GM12891 (cell line): ENCODE data around the gene MVB12A. TPM values are rescaled to one million over a fixed set of nuclear protein-coding genes. Genes with fewer than 3 reads are reported as not detected.

Source experiments
- DNase-seq: peaks from one replicate; pipeline ENCODE4 v3.0.0; 2011; ENCODE audit warnings: low spot score; ENCODE audit not compliant: insufficient read length
- FAIRE-seq: peaks from 2 replicates; lab custom pipeline; 2011; peaks lifted over from hg19 to GRCh38; lab: Jason Lieb, UNC
- PAX5 ChIP-seq: IDR thresholded peaks from 2 replicates; pipeline ENCODE4 v1.6.1; 2011; ENCODE audit warnings: low read length, moderate library complexity, mild to moderate bottlenecking; ENCODE audit not compliant: insufficient read depth, severe bottlenecking
- POLR2A ChIP-seq: IDR thresholded peaks from 2 replicates; pipeline ENCODE4 v1.6.1; 2011; ENCODE audit warnings: low read depth, low read length, control low read depth
- POLR2AphosphoS5 ChIP-seq: IDR thresholded peaks from 2 replicates; pipeline ENCODE4 v1.6.1; 2011; ENCODE audit warnings: low read depth, low read length, control low read depth
- POU2F2 ChIP-seq: IDR thresholded peaks from 2 replicates; pipeline ENCODE4 v1.6.1; 2011; ENCODE audit warnings: low read depth, mild to moderate bottlenecking, control low read depth, low read length, moderate library complexity
- SPI1 ChIP-seq: IDR thresholded peaks from 2 replicates; pipeline ENCODE4 v1.6.1; 2011; ENCODE audit warnings: low read depth, low read length, control low read depth
- TAF1 ChIP-seq: IDR thresholded peaks from 2 replicates; pipeline ENCODE4 v1.6.1; 2011; ENCODE audit warnings: low read depth, low read length, control low read depth
- polyA plus RNA-seq: library from polyadenylated mRNA; unstranded; fragments of >200 nt; gene quantifications from one replicate; pipeline ENCODE4 v1.2.1, GENCODE V29; 2012; ENCODE audit warnings: low read depth, missing spikeins, inconsistent platforms; ENCODE audit not compliant: missing spikeins

Gene MVB12A
- 23.3 TPM for polyA plus RNA-seq

DNA sequence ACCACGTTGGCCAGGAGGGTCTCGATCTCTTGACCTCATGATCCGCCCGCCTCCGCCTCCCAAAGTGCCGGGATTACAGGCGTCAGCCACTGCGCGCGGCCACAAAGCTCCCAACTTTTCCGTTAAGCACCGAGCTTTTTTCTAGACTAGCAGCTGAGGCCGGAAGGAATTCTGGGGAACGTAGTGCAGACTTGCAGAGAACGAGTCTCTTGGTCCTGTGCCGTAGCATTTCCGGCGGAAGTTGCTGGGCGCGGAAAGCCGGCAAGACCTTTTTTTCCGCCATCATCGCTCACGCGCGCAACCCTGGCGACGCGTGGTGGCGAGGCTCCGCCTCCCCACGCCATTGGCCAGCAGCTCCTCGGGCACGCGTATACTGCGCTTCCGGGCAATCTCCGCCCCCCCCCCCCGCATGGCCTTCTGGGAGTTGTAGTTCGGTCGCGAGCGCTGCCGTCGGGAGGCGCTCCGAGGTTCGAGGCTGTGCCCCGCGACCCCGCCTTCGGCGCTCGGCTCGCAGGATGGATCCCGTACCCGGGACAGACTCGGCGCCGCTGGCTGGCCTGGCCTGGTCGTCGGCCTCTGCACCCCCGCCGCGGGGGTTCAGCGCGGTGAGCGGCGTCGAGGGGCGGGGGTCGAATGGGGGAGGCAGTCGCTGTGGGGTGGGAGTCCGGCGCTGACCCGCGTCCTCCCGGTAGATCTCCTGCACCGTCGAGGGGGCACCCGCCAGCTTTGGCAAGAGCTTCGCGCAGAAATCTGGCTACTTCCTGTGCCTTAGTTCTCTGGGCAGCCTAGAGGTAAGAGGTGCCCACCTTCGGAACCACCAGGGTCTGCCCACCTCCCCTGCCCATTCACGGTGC, at the start of gene MVB12A:
TSS of gene MVB12A (plus strand) at position 427 of the 854 bp plus-strand sequence. CDS start at position 516, 89 bp downstream.
- TF ChIP-seq POU2F2 (peak; percentile 23; the same call in 1 of the 2 replicates), POLR2AphosphoS5 (no peak), PAX5 (no peak), TAF1 (no peak), POLR2A (0 out of 2 replicates have a peak, but pooled peaks have one; percentile 36), SPI1 (no peak)
- peak; percentile 99 for DNase-seq
- FAIRE-seq, result peak; percentile 100

DNA sequence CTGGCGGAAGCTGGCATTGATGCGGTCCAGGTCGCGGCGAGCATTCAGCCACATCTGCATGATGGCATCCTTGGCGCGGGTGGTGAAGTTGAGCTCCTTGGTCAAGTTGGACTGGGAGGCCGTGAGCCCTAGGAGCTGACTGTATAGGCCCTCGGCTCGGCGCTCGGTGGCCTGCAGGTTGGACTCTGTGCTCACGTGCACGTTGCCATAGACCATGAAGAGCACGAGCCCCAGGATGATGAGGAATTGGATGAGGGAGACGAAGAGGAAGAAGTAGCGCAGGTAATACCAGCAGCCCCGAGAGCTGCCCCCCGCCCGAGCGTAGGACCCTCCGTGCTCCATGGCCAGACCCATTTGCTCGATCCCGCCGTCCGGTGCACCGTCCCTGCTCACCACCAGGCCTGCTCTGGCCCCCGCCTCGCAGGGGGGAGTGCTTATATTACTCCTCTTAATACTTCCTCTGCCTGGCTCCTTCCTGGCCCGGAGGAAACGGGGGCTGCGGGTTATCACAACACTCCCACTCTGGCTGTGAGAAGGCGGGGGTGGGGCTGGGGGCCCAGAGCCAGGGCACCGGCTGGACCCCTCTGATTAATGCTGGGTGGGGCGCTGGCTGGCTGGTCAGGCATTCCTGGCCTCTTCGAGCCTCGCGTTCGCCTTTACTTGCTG, 42.8 kb upstream of the MVB12A start, which contains the start of gene PLVAP:
TSS of gene PLVAP (minus strand) at position 408 of the 666 bp plus-strand sequence. CDS start at position 354, 54 bp downstream.
- TF ChIP-seq POU2F2 (no peak), POLR2A (no peak), PAX5 (no peak), SPI1 (no peak), TAF1 (no peak), POLR2AphosphoS5 (no peak)
- no peak for FAIRE-seq
- no peak for DNase-seq

DNA sequence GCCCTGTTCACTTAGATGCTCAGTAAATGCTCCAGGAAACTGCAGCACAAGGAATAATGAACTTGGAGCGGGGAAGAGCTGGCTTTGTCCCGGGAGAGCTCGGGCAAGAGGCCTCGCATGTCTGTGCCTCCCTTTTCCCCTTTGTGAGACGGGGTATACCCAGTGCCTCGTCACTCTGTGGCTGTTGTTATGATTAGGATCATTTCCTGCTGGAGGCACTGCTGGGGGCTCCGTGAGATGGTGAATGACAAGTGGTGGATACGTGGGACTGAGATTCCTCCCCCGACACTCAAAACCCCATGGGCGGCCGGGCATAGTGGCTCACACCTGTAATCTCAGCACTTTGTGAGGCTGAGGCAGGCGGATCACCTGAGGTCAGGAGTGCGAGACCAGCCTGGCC, 41.6 kb upstream of the MVB12A start:
- FAIRE-seq (peak; percentile 20), DNase-seq (no peak)
- TF ChIP-seq TAF1 (no peak), POU2F2 (no peak), SPI1 (no peak), POLR2AphosphoS5 (no peak), PAX5 (no peak), POLR2A (no peak)

DNA sequence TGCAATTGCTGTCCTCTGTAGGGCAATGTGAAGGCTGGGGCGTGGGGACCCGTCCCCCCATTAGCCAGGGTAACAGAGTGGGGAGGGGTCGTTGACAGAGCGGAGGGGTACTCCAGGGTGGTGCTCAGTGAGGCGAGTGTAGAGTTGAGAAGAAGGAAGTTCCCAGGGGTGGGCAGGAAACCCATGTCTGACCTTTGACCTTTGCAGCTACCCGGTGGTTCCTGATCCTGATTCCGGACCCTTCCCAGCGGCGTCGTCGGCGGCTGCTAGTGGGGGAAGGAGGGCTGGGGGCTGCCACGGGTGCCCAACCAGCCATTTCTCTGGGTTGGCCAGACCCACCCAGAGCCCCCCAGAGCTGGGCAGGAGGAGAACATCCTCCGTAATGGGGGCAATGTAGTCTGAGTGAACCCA, 40.6 kb upstream of the MVB12A start:
- TF ChIP-seq TAF1 (no peak), SPI1 (no peak), POLR2A (no peak), PAX5 (no peak), POLR2AphosphoS5 (no peak), POU2F2 (no peak)
- no peak for DNase-seq
- no peak for FAIRE-seq

DNA sequence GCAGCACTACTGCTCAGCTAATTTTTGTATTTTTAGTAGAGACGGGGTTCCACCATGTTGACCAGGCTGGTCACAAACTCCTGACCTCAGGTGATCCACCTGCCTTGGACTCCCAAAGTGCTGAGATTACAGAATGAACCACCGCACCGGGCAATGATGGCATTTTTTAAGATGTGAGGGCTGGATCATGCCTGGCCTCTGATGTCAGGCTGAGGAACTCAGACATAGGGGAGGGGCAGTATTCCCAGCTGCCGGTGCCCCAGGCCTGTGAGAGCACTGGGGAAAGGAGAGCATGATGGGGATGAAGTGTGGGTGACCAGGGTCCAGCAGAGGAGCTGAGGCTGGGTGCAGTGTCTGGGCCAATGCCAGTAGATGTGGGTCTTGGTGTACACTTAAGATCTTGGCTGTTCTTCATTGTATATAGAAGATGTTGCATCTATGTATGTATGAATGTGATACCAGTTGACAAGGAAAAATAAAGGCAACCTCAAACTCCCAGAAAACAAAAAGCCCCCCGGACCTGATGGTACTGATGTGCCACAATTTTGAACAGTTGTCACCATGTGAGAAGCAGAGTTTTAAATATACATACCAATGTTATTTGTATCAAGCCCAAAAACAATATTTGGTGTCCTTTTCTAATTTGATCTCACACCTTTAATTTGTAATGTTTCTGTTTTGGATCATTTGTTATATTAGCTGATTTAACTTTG, 39.3 kb upstream of the MVB12A start:
- FAIRE-seq (no peak), DNase-seq (no peak)
- TF ChIP-seq TAF1 (no peak), SPI1 (no peak), POLR2AphosphoS5 (no peak), POU2F2 (no peak), PAX5 (no peak), POLR2A (no peak)

DNA sequence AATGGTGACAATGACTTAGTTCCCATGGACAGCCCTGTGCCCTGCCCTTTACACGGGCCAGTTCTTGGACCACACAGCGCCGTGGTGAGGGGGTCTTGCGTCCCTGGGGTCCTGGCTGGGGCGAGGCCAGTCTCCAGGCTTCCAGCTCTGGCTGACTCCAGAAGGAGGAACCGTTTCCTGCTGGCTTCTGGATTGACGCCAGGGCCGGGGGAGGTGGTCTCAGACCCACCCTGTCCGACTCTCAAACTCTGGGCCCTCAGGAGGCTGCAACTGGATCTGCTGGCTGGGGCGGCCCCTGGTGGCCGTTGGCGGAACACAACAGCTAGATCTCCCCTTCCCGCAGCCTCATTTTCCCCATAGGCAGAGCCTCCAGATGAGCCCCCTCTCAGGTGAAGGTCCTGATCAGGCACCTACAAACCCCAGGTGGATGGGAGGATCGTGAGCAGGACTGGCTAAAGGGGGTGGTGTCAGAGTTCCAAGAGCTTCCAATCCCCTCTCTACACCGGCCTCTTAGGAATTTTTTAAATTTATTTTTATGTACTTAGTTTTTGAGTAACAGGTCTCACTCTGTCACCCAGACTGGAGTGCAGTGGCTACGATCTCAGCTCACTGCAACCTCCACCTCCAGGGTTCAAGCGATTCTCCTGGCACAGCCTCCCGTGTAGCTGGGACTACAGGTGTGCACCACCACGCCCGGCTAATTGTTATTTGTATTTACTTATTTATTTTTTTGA, 33.8 kb upstream of the MVB12A start:
- FAIRE-seq, result peak; percentile 85
- TF ChIP-seq PAX5 (no peak), TAF1 (no peak), POLR2AphosphoS5 (no peak), POU2F2 (no peak), POLR2A (no peak), SPI1 (no peak)
- DNase-seq, result no peak

DNA sequence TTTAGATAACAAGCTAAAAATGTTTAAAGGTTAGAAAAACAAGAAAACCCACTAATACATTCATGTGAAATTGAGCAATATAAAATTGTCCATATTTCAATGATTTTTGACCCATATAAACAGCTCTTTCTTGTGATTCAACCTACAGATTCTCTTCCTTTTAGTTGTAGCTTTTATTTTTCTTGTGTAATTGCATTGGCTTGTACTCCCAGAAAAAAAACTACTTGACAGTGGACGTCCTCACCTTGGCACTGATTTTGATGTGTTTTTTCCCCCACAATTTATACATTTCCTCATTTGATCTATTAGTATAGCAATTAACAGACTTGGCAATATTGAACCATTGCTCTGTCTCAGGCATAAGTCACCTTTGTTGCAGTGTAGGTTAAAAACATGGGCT, 30.6 kb upstream of the MVB12A start:
- no peak for FAIRE-seq
- DNase-seq, result no peak
- TF ChIP-seq POU2F2 (no peak), TAF1 (no peak), POLR2AphosphoS5 (no peak), SPI1 (no peak), PAX5 (no peak), POLR2A (no peak)

DNA sequence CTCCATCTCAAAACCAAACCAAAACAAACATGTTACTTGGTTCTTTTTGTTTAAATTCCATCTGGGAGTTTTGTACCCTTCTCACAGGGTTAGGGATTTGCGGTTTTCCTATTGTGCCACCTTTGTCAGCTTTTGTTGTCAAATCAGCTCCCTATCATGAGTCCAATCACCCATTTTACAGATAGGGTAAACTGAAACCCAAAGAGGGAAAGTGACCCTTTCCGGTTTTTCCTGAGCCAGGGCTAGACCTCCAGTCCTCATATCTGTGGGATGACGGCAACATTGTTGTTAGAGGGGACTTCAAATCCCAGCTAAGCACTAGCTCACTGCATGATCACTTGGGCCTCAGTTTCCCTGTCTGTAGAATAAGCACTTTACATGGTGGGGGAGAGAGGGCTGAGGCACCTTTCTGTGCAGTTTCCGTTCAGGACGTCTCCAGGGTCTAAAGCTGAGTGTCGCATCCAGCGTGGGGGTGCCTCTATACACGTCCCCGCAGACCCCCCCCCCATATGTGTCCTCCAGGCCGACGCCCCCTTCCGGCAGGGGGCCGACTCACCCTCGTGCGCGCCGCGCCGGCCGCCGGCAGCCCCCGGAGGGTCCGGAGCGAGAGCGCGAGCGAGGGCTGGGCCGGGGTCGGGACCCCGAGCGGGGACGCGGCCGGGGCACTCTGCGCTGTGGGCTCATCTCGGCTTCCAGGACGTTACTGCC, 29.7 kb upstream of the MVB12A start:
- no peak for FAIRE-seq
- TF ChIP-seq POLR2AphosphoS5, result no peak
- TF ChIP-seq POLR2A, result no peak
- no peak for TF ChIP-seq SPI1
- TF ChIP-seq PAX5, result no peak
- TF ChIP-seq TAF1, result no peak
- no peak for TF ChIP-seq POU2F2
- DNase-seq, result no peak
